OCI-LY3 (cell line): ENCODE measurements around the gene BAIAP2.

Experiments
- EZH2phosphoT487 ChIP-seq: fragments of 200-600 bp; shearing (Covaris generic); IDR thresholded peaks from 2 replicates; pipeline ENCODE4 v1.6.1; 2018; ENCODE audit warnings: antibody characterized with exemption, mixed run types, low read depth
- TF ChIP-seq, protein P1 (sequence below): fragments of 200-600, 300-600 bp; sonication (generic); IDR thresholded peaks from 2 replicates; pipeline ENCODE4 v1.5.1; 2014; ENCODE audit warnings: antibody characterized with exemption, low read length, low read depth

DNA sequence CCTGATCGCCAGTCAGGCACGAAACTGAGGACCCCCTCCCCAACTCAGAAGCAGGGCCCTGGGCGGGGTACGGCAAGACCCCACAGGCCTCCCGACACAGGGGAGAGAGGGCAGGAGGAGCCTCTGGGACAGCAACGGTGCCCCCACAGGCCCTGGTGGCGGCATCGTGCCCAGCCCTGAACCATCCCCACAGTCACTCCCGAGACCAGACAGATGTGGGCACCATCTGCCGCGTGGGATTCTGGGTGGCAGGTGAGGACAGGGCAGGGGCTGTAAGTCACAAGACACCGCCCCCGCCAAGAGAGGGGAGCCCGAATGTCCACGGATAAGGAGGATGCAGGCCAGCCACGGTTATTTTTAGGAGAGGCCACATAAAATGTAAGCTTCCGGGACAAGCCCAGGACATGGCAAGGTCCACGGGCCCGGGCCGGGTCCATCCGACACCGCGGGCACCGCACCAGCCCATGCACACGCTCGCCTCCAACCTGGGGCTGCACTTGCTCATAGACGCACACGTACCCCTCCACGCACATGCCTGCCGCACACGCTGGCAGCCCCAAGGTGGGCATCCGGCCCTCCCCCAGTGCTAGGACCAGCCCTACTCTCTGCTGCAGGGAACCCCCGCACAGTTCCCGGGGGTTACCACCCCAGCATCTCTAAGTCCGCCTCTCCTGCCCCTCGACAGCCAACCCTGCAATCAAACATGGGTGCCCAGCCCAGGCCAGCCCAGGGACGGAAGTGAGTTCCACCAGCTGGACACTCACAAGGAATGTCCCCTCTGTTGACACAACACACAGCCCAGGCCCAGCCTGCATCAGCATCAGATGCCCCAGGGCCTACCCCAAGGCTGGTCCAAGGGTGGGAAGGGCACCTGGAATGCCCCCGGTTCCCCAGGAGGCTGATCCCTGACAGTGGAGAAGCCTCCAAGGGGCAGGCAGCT is 122.2 kb downstream of the BAIAP2 start:
- TF ChIP-seq, protein P1, sequence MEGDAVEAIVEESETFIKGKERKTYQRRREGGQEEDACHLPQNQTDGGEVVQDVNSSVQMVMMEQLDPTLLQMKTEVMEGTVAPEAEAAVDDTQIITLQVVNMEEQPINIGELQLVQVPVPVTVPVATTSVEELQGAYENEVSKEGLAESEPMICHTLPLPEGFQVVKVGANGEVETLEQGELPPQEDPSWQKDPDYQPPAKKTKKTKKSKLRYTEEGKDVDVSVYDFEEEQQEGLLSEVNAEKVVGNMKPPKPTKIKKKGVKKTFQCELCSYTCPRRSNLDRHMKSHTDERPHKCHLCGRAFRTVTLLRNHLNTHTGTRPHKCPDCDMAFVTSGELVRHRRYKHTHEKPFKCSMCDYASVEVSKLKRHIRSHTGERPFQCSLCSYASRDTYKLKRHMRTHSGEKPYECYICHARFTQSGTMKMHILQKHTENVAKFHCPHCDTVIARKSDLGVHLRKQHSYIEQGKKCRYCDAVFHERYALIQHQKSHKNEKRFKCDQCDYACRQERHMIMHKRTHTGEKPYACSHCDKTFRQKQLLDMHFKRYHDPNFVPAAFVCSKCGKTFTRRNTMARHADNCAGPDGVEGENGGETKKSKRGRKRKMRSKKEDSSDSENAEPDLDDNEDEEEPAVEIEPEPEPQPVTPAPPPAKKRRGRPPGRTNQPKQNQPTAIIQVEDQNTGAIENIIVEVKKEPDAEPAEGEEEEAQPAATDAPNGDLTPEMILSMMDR = no peak
- TF ChIP-seq EZH2phosphoT487 = no peak
